IMR-90 (cell line): Measurements from ENCODE around the gene ANKDD1B. TPM values are rescaled to one million over a fixed set of nuclear protein-coding genes. Genes with fewer than 3 reads are reported as not detected.

Source experiments
- ATAC-seq: fragments of 200-7000 bp; cut with Tn5 transposase; 2 replicates; pipeline ENCODE4 v1.9.1; 2020; ENCODE audit warnings: low read depth, mild to moderate bottlenecking, moderate library complexity
- BruUV-seq: library from RNA; stranded (reverse); fragments of 400-500 nt; replicated peaks from 2 replicates; lab custom pipeline; 2021; lab: Mats Ljungman, UMichigan
- CTCF ChIA-PET: fragments of 300-600 bp; formaldehyde crosslinking; extraction: SDS; loops from one replicate; lab custom pipeline; 2021; ENCODE audit warnings: antibody characterized with exemption; lab: Yijun Ruan, JAX
- POLR2A ChIA-PET: fragments of 300-600 bp; sonication (Branson Sonifier 250); formaldehyde crosslinking; loops from one replicate; lab custom pipeline; 2022; ENCODE audit warnings: antibody characterized with exemption; ENCODE audit not compliant: unreplicated experiment; lab: Charles Lee
- DNase-seq: peaks from one replicate; pipeline ENCODE4 v3.0.0; 2013
- H2AFZ ChIP-seq: replicated peaks from 2 replicates; pipeline ENCODE3; 2013; ENCODE audit warnings: low read length, mild to moderate bottlenecking; ENCODE audit not compliant: poor library complexity
- H2AK5ac ChIP-seq: 2 replicates; pipeline ENCODE4 v1.6.1; 2013; ENCODE audit warnings: low read depth, low read length, inconsistent platforms
- H2AK9ac ChIP-seq: replicated peaks from 2 replicates; pipeline ENCODE3; 2013; ENCODE audit warnings: mild to moderate bottlenecking, low read depth, low read length, moderate library complexity; ENCODE audit not compliant: poor library complexity
- H2BK120ac ChIP-seq: 2 replicates; pipeline ENCODE4 v1.6.1; 2013; ENCODE audit warnings: low read depth, low read length, inconsistent platforms
- H2BK15ac ChIP-seq: 3 replicates; pipeline ENCODE4 v1.6.1; 2013; ENCODE audit warnings: low read depth, low read length, inconsistent platforms
- H2BK20ac ChIP-seq: 2 replicates; pipeline ENCODE4 v1.6.1; 2013; ENCODE audit warnings: low read depth, mild to moderate bottlenecking, inconsistent platforms, low read length, moderate library complexity
- H2BK5ac ChIP-seq: 2 replicates; pipeline ENCODE4 v1.6.1; 2013; ENCODE audit warnings: mild to moderate bottlenecking, low read depth, low read length, inconsistent platforms; ENCODE audit not compliant: poor library complexity, severe bottlenecking
- H3K14ac ChIP-seq: replicated peaks from 2 replicates; pipeline ENCODE4 v1.6.1; 2013; ENCODE audit warnings: low read depth, low read length, inconsistent platforms
- H3K18ac ChIP-seq: 2 replicates; pipeline ENCODE4 v1.6.1; 2013; ENCODE audit warnings: low read depth, low read length, control low read depth
- H3K23ac ChIP-seq: 2 replicates; pipeline ENCODE4 v1.6.1; 2013; ENCODE audit warnings: low read depth, low read length, inconsistent platforms
- H3K27ac ChIP-seq: 2 replicates; pipeline ENCODE4 v1.5.1; 2013; ENCODE audit warnings: mild to moderate bottlenecking, control low read depth, low read length; ENCODE audit not compliant: insufficient read depth
- H3K27me3 ChIP-seq: 2 replicates; pipeline ENCODE4 v1.6.1; 2013; ENCODE audit warnings: low read length; ENCODE audit not compliant: control insufficient read depth, insufficient read depth
- H3K36me3 ChIP-seq: 2 replicates; pipeline ENCODE4 v1.6.1; 2013; ENCODE audit warnings: low read length, mixed read lengths; ENCODE audit not compliant: control insufficient read depth, insufficient read depth
- H3K4ac ChIP-seq: 2 replicates; pipeline ENCODE4 v1.6.1; 2013; ENCODE audit warnings: low read depth, low read length, inconsistent platforms
- H3K4me1 ChIP-seq: 2 replicates; pipeline ENCODE4 v1.6.1; 2013; ENCODE audit warnings: low read length, mixed read lengths; ENCODE audit not compliant: control insufficient read depth, insufficient read depth
- H3K4me2 ChIP-seq: 2 replicates; pipeline ENCODE4 v1.6.1; 2013; ENCODE audit warnings: low read depth, mild to moderate bottlenecking, control low read depth, low read length, moderate library complexity
- H3K4me3 ChIP-seq: 2 replicates; pipeline ENCODE4 v1.5.1; 2013; ENCODE audit warnings: low read depth, mild to moderate bottlenecking, control low read depth, low read length, moderate library complexity; ENCODE audit not compliant: insufficient read depth
- H3K56ac ChIP-seq: 2 replicates; pipeline ENCODE4 v1.6.1; 2013; ENCODE audit warnings: low read length, inconsistent platforms; ENCODE audit not compliant: insufficient read depth; ENCODE audit errors: extremely low read depth
- H3K79me1 ChIP-seq, 2 experiments: 2 replicates each; pipeline ENCODE4 v1.6.1; 2013; ENCODE audit warnings: low read length in 2 of 2, inconsistent platforms in 1 of 2, low read depth in 1 of 2
- H3K9ac ChIP-seq: 2 replicates; pipeline ENCODE4 v1.6.1; 2013; ENCODE audit warnings: low read depth, low read length, control low read depth
- H3K9me1 ChIP-seq: 2 replicates; pipeline ENCODE4 v1.6.1; 2013; ENCODE audit warnings: low read length, inconsistent platforms; ENCODE audit not compliant: insufficient read depth
- H3K9me3 ChIP-seq: 2 replicates; pipeline ENCODE4 v1.6.1; 2013; ENCODE audit warnings: low read length; ENCODE audit not compliant: control insufficient read depth, insufficient read depth
- H4K20me1 ChIP-seq: 2 replicates; pipeline ENCODE4 v1.6.1; 2013; ENCODE audit warnings: low read length, inconsistent platforms; ENCODE audit not compliant: insufficient read depth
- H4K5ac ChIP-seq: 2 replicates; pipeline ENCODE4 v1.6.1; 2013; ENCODE audit warnings: mild to moderate bottlenecking, low read depth, low read length, control low read depth
- H4K8ac ChIP-seq, 2 experiments: 2 replicates each; pipeline ENCODE4 v1.6.1; 2013; ENCODE audit warnings: low read depth in 2 of 2, low read length in 2 of 2, control low read depth in 1 of 2, inconsistent platforms in 1 of 2
- H4K91ac ChIP-seq: 2 replicates; pipeline ENCODE4 v1.6.1; 2013; ENCODE audit warnings: low read depth, low read length, inconsistent platforms; ENCODE audit not compliant: insufficient read depth
- CEBPB ChIP-seq: IDR thresholded peaks from 2 replicates; pipeline ENCODE4 v1.6.1; 2012; ENCODE audit warnings: low read depth, low read length, improper control_type of control experiment
- ELK1 ChIP-seq: fragments of 150-350 bp; IDR thresholded peaks from 2 replicates; pipeline ENCODE4 v1.6.1; 2016; ENCODE audit warnings: low read depth, mild to moderate bottlenecking, low read length, moderate library complexity, borderline replicate concordance
- whole genome bisulfite sequencing, 2 experiments: methylation state at CpG; one replicate each; pipeline versions ENCODE4 v1.1.5 to v1.1.7; 2013; ENCODE audit warnings: missing lambda C conversion rate in 2 of 2; ENCODE audit not compliant: insufficient read length in 1 of 2; ENCODE audit errors: extremely low coverage in 2 of 2; 5-methylcytosine and 5-hydroxymethylcytosine counted together
- dilution Hi-C: fragments of 300-500 bp; cut with HindIII; formaldehyde crosslinking; loops from one replicate; pipeline ENCODE4 v1.14.3; 2018; ENCODE audit warnings: low sequenced_read_pairs; ENCODE audit not compliant: unreplicated experiment
- in situ Hi-C: fragments of 300-500 bp; cut with MboI; formaldehyde crosslinking; loops from 3 replicates; pipeline ENCODE4 v1.14.3; 2019; ENCODE audit warnings: low sequenced_read_pairs, inconsistent platforms, mixed read lengths
- intact Hi-C: fragments of 100-400 bp; cut with micrococcal nuclease; formaldehyde crosslinking; loops from 2 replicates; pipeline ENCODE4 v1.10.0; 2022
- polyA plus RNA-seq, 3 experiments: library from polyadenylated mRNA; depleted of rRNA; stranded (reverse); fragments of >200 nt; gene quantifications; 2 replicates each; pipeline ENCODE4 v1.2.3, GENCODE V29; 2012; ENCODE audit warnings: low replicate concordance in 1 of 3
- total RNA-seq: library from RNA; depleted of rRNA; stranded (reverse); fragments of >200 nt; gene quantifications from 2 replicates; pipeline ENCODE4 v1.2.3, GENCODE V29; 2012

The ANKDD1B gene
- total and polyA plus RNA-seq, 2 of the 4 experiments (the other 2 are of a cell fraction) = 0.24 TPM; not detected in 1

- Histone ChIP-seq H3K4me1 (no peaks in the 10 kb centered on the region), H3K9me3 (no peaks in the 10 kb centered on the region), H4K8ac (peak overlapping the region in 1 of 2 experiments; percentile 19; a peak in 1 of 4 replicates), H3K23ac (peak overlapping the region; percentile 33; the same call in 1 of the 2 replicates), H3K18ac (no peak overlapping the region), H3K27me3 (no peaks in the 10 kb centered on the region), H3K9me1 (no peaks in the 10 kb centered on the region), H3K27ac (no peak overlapping the region), H2BK5ac (peak overlapping the region; percentile 70), H2AFZ (no peak overlapping the region), H3K4me3 (no peak overlapping the region), H4K5ac (no peak overlapping the region), H2BK120ac (peak overlapping the region; percentile 57), H2BK20ac (no peak overlapping the region; the same call in 1 of the 2 replicates), H3K56ac (no peak overlapping the region), H3K79me1 (no peaks in the 10 kb centered on the region; a peak in 1 of 4 replicates), H3K14ac (0 out of 2 replicates have a peak overlapping the region, but pooled peaks have one; percentile 14), H4K20me1 (no peaks in the 10 kb centered on the region), H3K36me3 (no peaks in the 10 kb centered on the region), H3K4me2 (no peak overlapping the region), H3K4ac (peak overlapping the region; percentile 60), H3K9ac (no peak overlapping the region), H2AK5ac (no peak overlapping the region), H4K91ac (no peak overlapping the region), H2BK15ac (no peak overlapping the region; the same call in 2 of the 3 replicates), H2AK9ac (no peak overlapping the region)
- peak; percentile 66 for TF ChIP-seq CEBPB
- TF ChIP-seq ELK1 = no peak
- no TSS peak for BruUV-seq
- ChIA-PET POLR2A (no interaction called here), CTCF (interaction anchor here (1.1 kb wide), 1 partner anchor 25 kb away, joined by 3 read pairs; no protein-coding TSS in a partner anchor)
- ATAC-seq (no peak), DNase-seq (no peak)
- intact Hi-C loops (no loop called here), in situ Hi-C loops (no loop called here), dilution Hi-C loops (no loop called here)
- WGBS, 2 experiments = no CpG with 5 or more reads among the region's 3 CpGs
These were observed 28.5 kb downstream of the ANKDD1B start for GRCh38 chr5:75639535-75640311.
